Lower lobe of right lung (tissue), 2 donors: Measurements from ENCODE around the gene ADCY7. TPM values are rescaled to one million over a fixed set of nuclear protein-coding genes. Genes with fewer than 3 reads are reported as not detected.

Source experiments
- ATAC-seq, 2 donors: fragments of 200-7000 bp; cut with Tn5 transposase; one replicate each; pipeline ENCODE4 v1.9.1; 2020 to 2022; ENCODE audit warnings: mild to moderate bottlenecking in 2 of 2, moderate library complexity in 2 of 2
- DNase-seq: peaks from one replicate; pipeline ENCODE4 v3.0.0-alpha.2; 2020
- H3K27ac ChIP-seq: fragments of 200-600 bp; one replicate; pipeline ENCODE4 v1.8.0; 2022
- H3K27me3 ChIP-seq: fragments of 200-600 bp; one replicate; pipeline ENCODE4 v1.8.0; 2022; ENCODE audit warnings: low read depth
- H3K36me3 ChIP-seq: fragments of 200-600 bp; one replicate; pipeline ENCODE4 v1.8.0; 2022; ENCODE audit warnings: mild to moderate bottlenecking
- H3K4me1 ChIP-seq: fragments of 200-600 bp; one replicate; pipeline ENCODE4 v1.8.0; 2022
- H3K4me3 ChIP-seq: fragments of 200-600 bp; one replicate; pipeline ENCODE4 v1.8.0; 2022; ENCODE audit warnings: mild to moderate bottlenecking
- H3K9me3 ChIP-seq: fragments of 200-600 bp; one replicate; pipeline ENCODE4 v1.8.0; 2022
- intact Hi-C: fragments of 100-400 bp; cut with DNase I; formaldehyde crosslinking; loops from one replicate; pipeline ENCODE4 v1.11.0; 2022
- total RNA-seq: library from RNA; stranded (reverse); fragmentation: NEBNext Ultra II Directional; extraction: Animal tissue kit (Norgen Biotek cat#: 25700); gene quantifications from one replicate; pipeline ENCODE4 v1.2.1, GENCODE V29; 2021
- TF ChIP-seq, protein P1 (sequence below): fragments of 200-600 bp; IDR thresholded peaks from one replicate; pipeline ENCODE4 v1.8.0; 2022; ENCODE audit warnings: antibody characterized with exemption, mild to moderate bottlenecking
- donor health status: DM: no; HTN: yes; CAD: no; lungs with severe emphysema.

Gene ADCY7
- total RNA-seq, 1 donor from 2014 or later: 115 TPM

DNA sequence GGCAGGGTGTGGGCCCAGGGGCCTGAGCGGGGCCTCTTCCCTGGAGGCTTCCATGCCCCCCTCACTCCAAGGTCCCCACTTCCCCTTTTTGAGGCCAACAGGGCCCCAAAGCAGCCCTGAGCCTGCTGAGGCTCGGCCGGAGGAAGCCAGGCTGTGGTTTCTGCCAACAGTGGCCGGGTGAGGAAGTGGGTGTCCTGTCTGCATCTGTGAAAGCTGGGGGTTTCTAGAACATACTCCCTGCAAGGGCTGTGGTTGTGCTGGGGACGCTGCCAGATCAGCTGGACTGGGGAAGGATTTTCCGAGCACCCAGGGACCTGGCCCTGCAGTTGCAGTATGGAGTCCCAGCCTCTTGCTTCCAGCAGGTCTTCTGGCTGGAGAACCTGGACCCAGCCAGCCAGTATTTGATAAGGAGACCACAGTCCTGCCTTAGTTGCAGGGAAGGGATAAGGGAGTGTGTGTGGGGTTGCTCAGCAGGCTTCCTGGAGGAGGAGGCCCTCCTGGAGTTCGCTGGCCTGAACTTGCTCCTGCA lies 15.7 kb downstream of the ADCY7 start:
- intact Hi-C loops: no loop called here
- TF ChIP-seq, protein P1, sequence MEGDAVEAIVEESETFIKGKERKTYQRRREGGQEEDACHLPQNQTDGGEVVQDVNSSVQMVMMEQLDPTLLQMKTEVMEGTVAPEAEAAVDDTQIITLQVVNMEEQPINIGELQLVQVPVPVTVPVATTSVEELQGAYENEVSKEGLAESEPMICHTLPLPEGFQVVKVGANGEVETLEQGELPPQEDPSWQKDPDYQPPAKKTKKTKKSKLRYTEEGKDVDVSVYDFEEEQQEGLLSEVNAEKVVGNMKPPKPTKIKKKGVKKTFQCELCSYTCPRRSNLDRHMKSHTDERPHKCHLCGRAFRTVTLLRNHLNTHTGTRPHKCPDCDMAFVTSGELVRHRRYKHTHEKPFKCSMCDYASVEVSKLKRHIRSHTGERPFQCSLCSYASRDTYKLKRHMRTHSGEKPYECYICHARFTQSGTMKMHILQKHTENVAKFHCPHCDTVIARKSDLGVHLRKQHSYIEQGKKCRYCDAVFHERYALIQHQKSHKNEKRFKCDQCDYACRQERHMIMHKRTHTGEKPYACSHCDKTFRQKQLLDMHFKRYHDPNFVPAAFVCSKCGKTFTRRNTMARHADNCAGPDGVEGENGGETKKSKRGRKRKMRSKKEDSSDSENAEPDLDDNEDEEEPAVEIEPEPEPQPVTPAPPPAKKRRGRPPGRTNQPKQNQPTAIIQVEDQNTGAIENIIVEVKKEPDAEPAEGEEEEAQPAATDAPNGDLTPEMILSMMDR: no peak

DNA sequence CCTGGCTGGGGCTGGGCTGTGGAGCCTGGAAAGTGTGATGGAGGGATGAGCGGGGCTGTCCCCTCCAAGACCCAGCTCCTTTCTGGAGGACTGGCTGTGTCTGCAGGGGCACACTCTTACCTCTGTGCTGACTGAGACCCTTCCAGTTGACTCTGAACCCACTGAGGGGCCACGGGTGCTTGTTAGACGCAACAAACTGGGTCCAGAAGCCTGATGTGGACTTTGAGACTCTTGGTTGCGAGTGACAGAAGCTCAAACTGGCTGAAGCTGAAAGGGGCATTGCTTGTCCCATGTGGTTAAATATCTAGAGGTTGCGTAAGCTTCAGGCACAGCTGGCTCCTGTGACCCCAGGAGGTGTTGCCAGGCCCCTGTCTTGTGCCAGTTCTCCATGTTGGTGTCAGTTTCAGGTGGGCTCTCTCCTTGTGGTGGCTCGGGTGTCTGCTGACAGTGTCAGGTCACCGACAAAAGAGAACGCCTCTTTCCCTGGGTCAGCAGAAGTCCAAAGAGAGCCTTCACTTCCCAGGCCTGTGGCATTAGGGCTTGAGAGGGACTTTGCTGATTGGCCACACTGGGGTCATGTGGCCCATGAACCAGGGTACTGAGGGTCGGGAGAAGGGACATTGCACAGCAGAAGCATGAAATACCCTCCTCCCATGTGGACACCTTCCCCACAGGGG lies 16.7 kb downstream of the ADCY7 start:
- no peak for DNase-seq
- no peaks in the 10 kb centered on the region for H3K27me3 ChIP-seq

More for the DNA sequence above, 15.7 kb downstream of the ADCY7 start:
- H3K4me3 ChIP-seq: peak overlapping the region; percentile 37
- peak; percentile 76 to 90 for ATAC-seq
- peaks cover 71% of the 10 kb centered on the region for H3K4me1 ChIP-seq
- DNase-seq: peak; percentile 92
- H3K27me3 ChIP-seq: no peaks in the 10 kb centered on the region
- H3K27ac ChIP-seq: peak overlapping the region; percentile 84
- H3K9me3 ChIP-seq: peaks cover 3% of the 10 kb centered on the region
- no peaks in the 10 kb centered on the region for H3K36me3 ChIP-seq

DNA sequence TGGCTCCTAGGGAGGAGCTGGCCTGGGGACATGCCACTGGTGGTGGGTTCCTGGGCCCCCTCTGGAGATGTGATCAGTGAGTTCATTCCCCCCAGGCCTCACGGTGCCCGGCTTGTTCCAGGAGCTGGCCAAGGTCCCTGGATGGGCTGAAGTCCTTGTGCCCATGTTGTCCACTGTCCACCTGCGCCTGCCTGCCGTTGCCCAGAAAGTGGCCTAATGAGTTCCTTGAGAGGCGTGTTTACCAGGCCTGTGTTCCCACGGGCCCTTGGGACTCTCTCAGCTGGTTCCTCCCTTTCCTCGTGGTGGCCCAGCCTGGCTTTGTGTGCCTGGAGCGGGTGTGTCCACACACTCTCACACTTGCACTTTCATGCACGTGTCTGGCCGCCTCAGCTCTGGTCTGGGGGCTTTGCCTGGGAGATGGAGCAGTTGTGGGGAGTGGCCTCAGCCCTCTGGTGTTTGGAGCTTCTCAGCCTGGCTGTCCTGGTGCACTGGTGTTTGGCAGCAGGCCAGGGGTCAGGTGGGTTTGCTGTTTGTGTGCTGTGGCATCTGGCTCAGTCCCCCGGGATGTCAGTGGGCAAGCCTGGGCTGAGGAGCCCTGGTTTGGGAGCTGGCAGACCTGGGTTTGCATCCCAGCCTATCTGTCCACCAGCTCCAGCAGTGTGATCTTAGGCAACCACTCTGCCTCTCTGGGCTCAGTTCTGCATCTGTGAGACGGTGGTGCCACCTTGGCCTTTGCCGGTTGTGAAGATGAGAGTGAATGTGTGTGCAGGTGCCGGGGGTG lies 18.0 kb downstream of the ADCY7 start:
- Histone ChIP-seq H3K27me3 (no peaks in the 10 kb centered on the region), H3K27ac (peak overlapping the region; percentile 11), H3K4me3 (no peak overlapping the region), H3K36me3 (peaks cover 16% of the 10 kb centered on the region), H3K4me1 (peaks cover 61% of the 10 kb centered on the region), H3K9me3 (peaks cover 3% of the 10 kb centered on the region)
- TF ChIP-seq, protein P1: no peak
- peak; percentile 82 for DNase-seq
- intact Hi-C loops: no loop called here
- peak; percentile 56 to 74 for ATAC-seq

More for the DNA sequence above, 16.7 kb downstream of the ADCY7 start:
- H3K9me3 ChIP-seq: peaks cover 3% of the 10 kb centered on the region
- ATAC-seq: no peak
- H3K27ac ChIP-seq: peak overlapping the region; percentile 61
- intact Hi-C loops: no loop called here
- H3K36me3 ChIP-seq: peaks cover 5% of the 10 kb centered on the region
- TF ChIP-seq, protein P1: no peak
- H3K4me1 ChIP-seq: peaks cover 66% of the 10 kb centered on the region
- H3K4me3 ChIP-seq: no peak overlapping the region

GRCh38 chr16:50285406-50286003 lies 19.2 kb downstream of the ADCY7 start:
- intact Hi-C loops: no loop called here
- Histone ChIP-seq H3K27me3 (no peaks in the 10 kb centered on the region), H3K36me3 (peaks cover 28% of the 10 kb centered on the region), H3K9me3 (peaks cover 3% of the 10 kb centered on the region), H3K4me1 (peaks cover 53% of the 10 kb centered on the region), H3K4me3 (no peak overlapping the region), H3K27ac (no peak overlapping the region)
- no peak for ATAC-seq
- TF ChIP-seq, protein P1: no peak
- no peak for DNase-seq

DNA sequence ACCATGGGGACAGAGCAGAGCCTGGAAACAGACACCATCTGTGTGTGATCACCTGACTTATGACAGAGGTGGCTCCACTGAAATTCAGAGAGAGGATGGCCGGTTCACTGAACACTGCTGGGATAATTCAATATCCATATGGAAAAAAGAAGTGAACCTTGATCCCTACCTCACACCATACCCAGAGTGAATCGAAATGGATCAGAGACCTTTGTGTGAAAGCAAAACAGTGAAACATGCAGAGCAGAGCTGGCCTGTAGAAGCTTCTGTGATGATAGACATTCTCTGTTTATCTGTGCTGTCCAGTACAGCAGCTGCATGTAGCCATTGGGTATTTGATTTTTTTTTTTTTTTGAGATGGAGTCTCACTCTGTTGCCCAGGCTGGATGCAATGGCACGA lies 20.3 kb downstream of the ADCY7 start:
- Histone ChIP-seq H3K27me3 (no peaks in the 10 kb centered on the region), H3K4me3 (no peak overlapping the region), H3K36me3 (peaks cover 32% of the 10 kb centered on the region), H3K27ac (no peak overlapping the region), H3K4me1 (peaks cover 41% of the 10 kb centered on the region), H3K9me3 (peaks cover 3% of the 10 kb centered on the region)
- TF ChIP-seq, protein P1: no peak
- DNase-seq (no peak), ATAC-seq (no peak)
- intact Hi-C loops: no loop called here
